GM12878 (cell line): ENCODE results near the gene NINL. TPM values are rescaled to one million over a fixed set of nuclear protein-coding genes. Genes with fewer than 3 reads are reported as not detected.

Source experiments
- ATF3 ChIP-seq: IDR thresholded peaks from 2 replicates; pipeline ENCODE4 v1.6.1; 2011; ENCODE audit warnings: low read depth, mild to moderate bottlenecking, low read length, moderate library complexity, borderline replicate concordance; ENCODE audit errors: extremely low read depth
- BACH1 ChIP-seq: fragments of 450-650 bp; IDR thresholded peaks from 2 replicates; pipeline ENCODE4 v1.6.1; 2017; ENCODE audit warnings: mild to moderate bottlenecking, borderline replicate concordance
- BRCA1 ChIP-seq: IDR thresholded peaks from 2 replicates; pipeline ENCODE4 v1.6.1; 2011; ENCODE audit warnings: low read depth, low read length, improper control_type of control experiment
- CBX3 ChIP-seq: fragments of 200-600 bp; sonication (generic); IDR thresholded peaks from 2 replicates; pipeline ENCODE4 v1.6.1; 2016; ENCODE audit warnings: low read depth, borderline replicate concordance
- CUX1 ChIP-seq: IDR thresholded peaks from 2 replicates; pipeline ENCODE4 v1.6.1; 2012; ENCODE audit warnings: improper control_type of control experiment, low read depth, low read length; ENCODE audit not compliant: insufficient replicate concordance
- HCFC1 ChIP-seq: fragments of 150-350 bp; IDR thresholded peaks from 2 replicates; pipeline ENCODE4 v1.6.1; 2014; ENCODE audit warnings: low read length
- HDAC6 ChIP-seq: fragments of 200-600 bp; sonication (generic); IDR thresholded peaks from one replicate; pipeline ENCODE4 v1.8.0; 2017; ENCODE audit warnings: antibody characterized with exemption; ENCODE audit not compliant: unreplicated experiment
- KLF5 ChIP-seq: fragments of 450-650 bp; IDR thresholded peaks from 2 replicates; pipeline ENCODE4 v1.6.1; 2014; ENCODE audit warnings: mild to moderate bottlenecking; ENCODE audit not compliant: partially characterized antibody
- NFIC ChIP-seq: IDR thresholded peaks from 2 replicates; pipeline ENCODE4 v1.6.1; 2012; ENCODE audit warnings: low read depth, mild to moderate bottlenecking, inconsistent platforms, low read length, moderate library complexity
- PAX5 ChIP-seq: IDR thresholded peaks from 2 replicates; pipeline ENCODE4 v1.6.1; 2011; ENCODE audit warnings: low read depth, low read length, borderline replicate concordance
- RCOR1 ChIP-seq: conservative IDR thresholded peaks from 2 replicates; pipeline ENCODE4 v1.6.1; 2012; ENCODE audit warnings: low read depth, low read length, improper control_type of control experiment
- RELB ChIP-seq: fragments of 450-650 bp; IDR thresholded peaks from 2 replicates; pipeline ENCODE4 v1.6.1; 2017; ENCODE audit warnings: low read depth, mild to moderate bottlenecking, moderate library complexity
- SIX5 ChIP-seq: IDR thresholded peaks from 2 replicates; pipeline ENCODE4 v1.6.1; 2011; ENCODE audit warnings: mild to moderate bottlenecking, low read depth, low read length, moderate library complexity; ENCODE audit not compliant: severe bottlenecking
- SMAD1 ChIP-seq: fragments of 450-650 bp; IDR thresholded peaks from 2 replicates; pipeline ENCODE4 v1.6.1; 2018; ENCODE audit warnings: mild to moderate bottlenecking, low read depth; ENCODE audit not compliant: partially characterized antibody
- SRF ChIP-seq, 2 experiments: IDR thresholded peaks; 2 replicates each; pipeline ENCODE4 v1.6.1; 2011; ENCODE audit warnings: low read depth in 2 of 2, low read length in 2 of 2, mild to moderate bottlenecking in 1 of 2, moderate library complexity in 1 of 2
- TARDBP ChIP-seq: IDR thresholded peaks from 2 replicates; pipeline ENCODE4 v1.6.1; 2016; ENCODE audit warnings: borderline replicate concordance
- TBL1XR1 ChIP-seq: IDR thresholded peaks from 2 replicates; pipeline ENCODE4 v1.6.1; 2012; ENCODE audit warnings: low read depth, low read length, improper control_type of control experiment
- ZBTB40 ChIP-seq: fragments of 450-650 bp; IDR thresholded peaks from 2 replicates; pipeline ENCODE4 v1.6.1; 2016; ENCODE audit warnings: mild to moderate bottlenecking, moderate library complexity, borderline replicate concordance
- polyA plus RNA-seq, 11 experiments: library from polyadenylated mRNA; depleted of rRNA in 4 of 11; unstranded in 6 of 11; stranded (reverse) in 5 of 11; fragments of >200 nt; fragmentation: Nextera tagmentation in 4 of 11; fragmentation: Illumina TruSeq in 1 of 11; extraction: Ambion mirVana in 4 of 11; extraction: Trizol in 1 of 11; gene quantifications; 1 replicate in 1 of 11; 2 replicates in 10 of 11; pipeline versions ENCODE4 v1.2.1 to v1.2.3, GENCODE V29; 2011 to 2016; ENCODE audit warnings: inconsistent platforms in 2 of 11, missing spikeins in 2 of 11, low read depth in 1 of 11
- total RNA-seq, 4 experiments: library from RNA; depleted of rRNA in 3 of 4; stranded (reverse); fragments of >200 nt in 3 of 4; fragmentation: Illumina TruSeq in 1 of 4; extraction: Trizol in 1 of 4; gene quantifications; 2 replicates each; pipeline versions ENCODE4 v1.2.1 to v1.2.3, GENCODE V29; 2013 to 2021

Gene NINL
- total and polyA plus RNA-seq, 10 of the 15 experiments (the other 5 are each of a cell fraction or from before 2014, with no cell fraction given), result 0.04 to 0.77 (median 0.23) TPM; not detected in 1

- TF ChIP-seq CUX1, result no peak
- no peak for TF ChIP-seq SIX5
- no peak for TF ChIP-seq HDAC6
- TF ChIP-seq NFIC, result no peak
- peak; percentile 98 for TF ChIP-seq RCOR1
- TF ChIP-seq PAX5, result peak; percentile 64; the same call in 1 of the 2 replicates
- no peak for TF ChIP-seq SRF (IDR thresholded peaks at IDR 0.05; ENCODE audit: low read depth in 2 of 2, low read length in 2 of 2)
- TF ChIP-seq BACH1, result 0 out of 2 replicates have a peak, but pooled peaks have one; percentile 1
- TF ChIP-seq HCFC1, result peak; percentile 34; the same call in 1 of the 2 replicates
- TF ChIP-seq TBL1XR1, result no peak
- peak; percentile 59 for TF ChIP-seq KLF5
- TF ChIP-seq BRCA1, result peak; percentile 92
- TF ChIP-seq CBX3, result no peak
- TF ChIP-seq SMAD1, result no peak
- TF ChIP-seq TARDBP, result no peak
- TF ChIP-seq ZBTB40, result peak; percentile 40; the same call in 1 of the 2 replicates
- TF ChIP-seq ATF3, result no peak
- peak; percentile 58; the same call in 1 of the 2 replicates for TF ChIP-seq RELB
These were observed 38.6 kb upstream of the NINL start, which contains the start of gene NANP (continued) for GRCh38 chr20:25623736-25624499.
